ENCODE data around the gene SLC22A17. TPM values are rescaled to one million over a fixed set of nuclear protein-coding genes. Genes with fewer than 3 reads are reported as not detected.

The SLC22A17 gene
- total and polyA plus RNA-seq, 9 of the 15 experiments (the other 6 are each of a cell fraction or from before 2014, with no cell fraction given): 0.07 to 0.09 TPM; not detected in 7

GRCh38 chr14:23302290-23303225, 50.1 kb downstream of the SLC22A17 start, which contains the start of gene PPP1R3E (continued):
- TF ChIP-seq CREB1 (IDR thresholded peaks at IDR 0.05) (no peak), CREB1 (CRISPR knock-in tag; IDR thresholded peaks at IDR 0.05) (peak; percentile 60), NR0B1 (IDR thresholded peaks at IDR 0.05; ENCODE audit: partially characterized antibody) (no peak), NCOA6 (IDR thresholded peaks at IDR 0.05) (no peak), NFRKB (IDR thresholded peaks at IDR 0.05; ENCODE audit: low read depth) (no peak), ZNF316 (IDR thresholded peaks at IDR 0.05) (no peak), ZNF583 (CRISPR knock-in tag; IDR thresholded peaks at IDR 0.05) (no peak), TFAP4 (CRISPR knock-in tag; IDR thresholded peaks at IDR 0.05; ENCODE audit: borderline replicate concordance) (peak; percentile 71), DDX20 (tag; IDR thresholded peaks at IDR 0.05; ENCODE audit: low read depth) (no peak), PHF21A (IDR thresholded peaks at IDR 0.05; ENCODE audit: borderline replicate concordance, low read depth) (no peak), MED1 (CRISPR knock-in tag; IDR thresholded peaks at IDR 0.05; ENCODE audit: borderline replicate concordance) (no peak), NONO (IDR thresholded peaks at IDR 0.05; ENCODE audit: low read depth in 2 of 2, low read length in 1 of 2) (peak in 1 of 2 experiments; percentile 2; a peak in 1 of 4 replicates), ZNF232 (CRISPR knock-in tag; IDR thresholded peaks at IDR 0.05) (no peak), PREB (CRISPR knock-in tag; IDR thresholded peaks at IDR 0.05) (no peak), L3MBTL2 (IDR thresholded peaks at IDR 0.05) (peak; percentile 67), HDAC8 (tag; IDR thresholded peaks at IDR 0.05) (peak; percentile 55; the same call in 1 of the 2 replicates), ZNF696 (CRISPR knock-in tag; conservative IDR thresholded peaks at IDR 0.05) (no peak), PTBP1 (IDR thresholded peaks at IDR 0.05; ENCODE audit: low read depth, low read length) (no peak), OTX1 (CRISPR knock-in tag; IDR thresholded peaks at IDR 0.05) (no peak), ID3 (CRISPR knock-in tag; IDR thresholded peaks at IDR 0.05) (no peak), ID3 (tag; IDR thresholded peaks at IDR 0.05) (0 out of 2 replicates have a peak, but pooled peaks have one; percentile 29), NR3C1 (CRISPR knock-in tag; IDR thresholded peaks at IDR 0.05) (peak; percentile 53; the same call in 1 of the 2 replicates), MTA3 (IDR thresholded peaks at IDR 0.05; ENCODE audit: borderline replicate concordance) (no peak), CTBP1 (IDR thresholded peaks at IDR 0.05; ENCODE audit: borderline replicate concordance) (0 out of 2 replicates have a peak, but pooled peaks have one; percentile 9), ZFP30 (CRISPR knock-in tag; IDR thresholded peaks at IDR 0.05; ENCODE audit: borderline replicate concordance) (no peak), HCFC1 (IDR thresholded peaks at IDR 0.05; ENCODE audit: low read depth, low read length) (no peak)
